GM23338 (cell line): Measurements from ENCODE around the gene ABCD1. TPM values are rescaled to one million over a fixed set of nuclear protein-coding genes. Genes with fewer than 3 reads are reported as not detected.

Source experiments
- ATAC-seq: fragments of 200-7000 bp; cut with Tn5 transposase; 3 replicates; pipeline ENCODE4 v1.9.1; 2020
- DNase-seq: peaks from one replicate; pipeline ENCODE4 v3.0.0-alpha.2; 2015; ENCODE audit warnings: low spot score
- H2AFZ ChIP-seq: fragments of 200-600 bp; sonication (generic); 2 replicates; pipeline ENCODE4 v1.8.0; 2016; ENCODE audit warnings: antibody characterized with exemption, mild to moderate bottlenecking, moderate library complexity
- H3F3A ChIP-seq: fragments of 200-600 bp; sonication (generic); replicated peaks from 2 replicates; pipeline ENCODE4 v1.8.0; 2017; ENCODE audit warnings: antibody characterized with exemption, mixed run types, low read depth
- H3K27ac ChIP-seq: fragments of 200-600 bp; sonication (generic); 2 replicates; pipeline ENCODE4 v1.6.1; 2016; ENCODE audit warnings: low read depth
- H3K27me3 ChIP-seq: fragments of 200-600 bp; sonication (generic); 2 replicates; pipeline ENCODE4 v1.8.0; 2016; ENCODE audit warnings: mild to moderate bottlenecking, mixed run types, moderate library complexity; ENCODE audit not compliant: insufficient read depth
- H3K36me3 ChIP-seq: fragments of 200-600 bp; sonication (generic); 2 replicates; pipeline ENCODE4 v1.8.0; 2016; ENCODE audit warnings: mild to moderate bottlenecking; ENCODE audit not compliant: insufficient read depth
- H3K4me1 ChIP-seq: fragments of 200-600 bp; sonication (generic); 2 replicates; pipeline ENCODE4 v1.8.0; 2016; ENCODE audit warnings: mild to moderate bottlenecking, moderate library complexity; ENCODE audit not compliant: insufficient read depth
- H3K4me2 ChIP-seq: fragments of 200-600 bp; sonication (generic); 2 replicates; pipeline ENCODE4 v1.7.1; 2017; ENCODE audit warnings: mixed run types
- H3K4me3 ChIP-seq: fragments of 200-600 bp; sonication (generic); 2 replicates; pipeline ENCODE4 v1.6.1; 2016; ENCODE audit warnings: mixed run types
- H3K79me2 ChIP-seq: fragments of 200-600 bp; sonication (generic); replicated peaks from 2 replicates; pipeline ENCODE4 v1.8.0; 2017; ENCODE audit warnings: mild to moderate bottlenecking; ENCODE audit not compliant: insufficient read depth
- H3K9me2 ChIP-seq: fragments of 200-600 bp; sonication (generic); 2 replicates; pipeline ENCODE4 v1.8.0; 2017; ENCODE audit not compliant: insufficient read depth
- H4K20me1 ChIP-seq: fragments of 200-600 bp; sonication (generic); replicated peaks from 2 replicates; pipeline ENCODE4 v1.8.0; 2017; ENCODE audit warnings: mild to moderate bottlenecking; ENCODE audit not compliant: insufficient read depth
- H3K27ac Mint-ChIP-seq: 2 replicates; pipeline ENCODE4 v1.8.0; 2020; ENCODE audit warnings: inconsistent platforms, mild to moderate bottlenecking, moderate library complexity, mixed read lengths
- H3K27me3 Mint-ChIP-seq: 3 replicates; pipeline ENCODE4 v1.8.0; 2022; ENCODE audit warnings: low read depth, mild to moderate bottlenecking, moderate library complexity, mixed read lengths, inconsistent platforms; ENCODE audit not compliant: insufficient read depth, poor library complexity
- H3K36me3 Mint-ChIP-seq: 3 replicates; pipeline ENCODE4 v1.8.0; 2021; ENCODE audit warnings: low read depth, mild to moderate bottlenecking, inconsistent platforms, moderate library complexity, mixed read lengths
- H3K4me1 Mint-ChIP-seq: 3 replicates; pipeline ENCODE4 v1.8.0; 2020; ENCODE audit warnings: mild to moderate bottlenecking, inconsistent platforms, mixed read lengths
- H3K4me3 Mint-ChIP-seq: 3 replicates; pipeline ENCODE4 v1.8.0; 2021; ENCODE audit warnings: moderate library complexity, mild to moderate bottlenecking, inconsistent platforms, mixed read lengths
- H3K9me3 Mint-ChIP-seq: 3 replicates; pipeline ENCODE4 v1.8.0; 2020; ENCODE audit warnings: moderate library complexity, mild to moderate bottlenecking, inconsistent platforms, mixed read lengths
- CREB1 ChIP-seq: fragments of 250-450 bp; sonication (Bioruptor Pico); IDR thresholded peaks from 2 replicates; pipeline ENCODE4 v1.5.0; 2020; ENCODE audit warnings: low read depth, mild to moderate bottlenecking, moderate library complexity
- CTCF ChIP-seq, 2 experiments: fragments of 200-600 bp in 1 of 2; sonication (generic) in 1 of 2; conservative IDR thresholded peaks; 2 replicates each; pipeline versions ENCODE4 v1.5.1 to v1.6.1; 2016 to 2017; ENCODE audit warnings: antibody characterized with exemption in 2 of 2, low read depth in 2 of 2, mild to moderate bottlenecking in 2 of 2, moderate library complexity in 1 of 2
- ETS1 ChIP-seq: IDR thresholded peaks from 2 replicates; pipeline ENCODE4 v1.6.1; 2016; ENCODE audit warnings: antibody characterized with exemption
- EZH2phosphoT487 ChIP-seq: fragments of 200-600 bp; sonication (generic); IDR thresholded peaks from one replicate; pipeline ENCODE4 v1.8.1; 2018; ENCODE audit warnings: antibody characterized with exemption; ENCODE audit not compliant: unreplicated experiment
- JUNB ChIP-seq: IDR thresholded peaks from one replicate; pipeline ENCODE4 v1.6.1; 2016; ENCODE audit warnings: antibody characterized with exemption; ENCODE audit not compliant: unreplicated experiment
- POLR2AphosphoS5 ChIP-seq: IDR thresholded peaks from 2 replicates; pipeline ENCODE4 v1.6.1; 2016; ENCODE audit warnings: antibody characterized with exemption, low read depth
- REST ChIP-seq: IDR thresholded peaks from one replicate; pipeline ENCODE4 v1.6.1; 2018; ENCODE audit warnings: antibody characterized with exemption; ENCODE audit not compliant: unreplicated experiment
- STAT1 ChIP-seq: IDR thresholded peaks from one replicate; pipeline ENCODE4 v1.6.1; 2016; ENCODE audit warnings: antibody characterized with exemption; ENCODE audit not compliant: unreplicated experiment
- ZNF114 ChIP-seq: fragments of 250-450 bp; sonication (Bioruptor Pico); IDR thresholded peaks from 2 replicates; pipeline ENCODE4 v1.5.0; 2020; ENCODE audit warnings: mild to moderate bottlenecking, moderate library complexity
- ZNF331 ChIP-seq: fragments of 250-450 bp; sonication (Bioruptor Pico); IDR thresholded peaks from 2 replicates; pipeline ENCODE4 v1.5.0; 2020; ENCODE audit warnings: low read depth, mild to moderate bottlenecking, moderate library complexity
- polyA plus RNA-seq: library from polyadenylated mRNA; unstranded; fragments of >200 nt; fragmentation: Nextera tagmentation; extraction: Ambion mirVana; gene quantifications from 2 replicates; pipeline ENCODE4 v1.2.1, GENCODE V29; 2016
- total RNA-seq: library from RNA; depleted of rRNA; stranded (reverse); fragments of >200 nt; shearing (Covaris generic); gene quantifications from 2 replicates; pipeline ENCODE4 v1.2.3, GENCODE V29; 2014
- TF ChIP-seq, protein P1 (sequence below): fragments of 250-450 bp; sonication (Bioruptor Pico); IDR thresholded peaks from 2 replicates; pipeline ENCODE4 v1.5.0; 2020; ENCODE audit warnings: mild to moderate bottlenecking, moderate library complexity

ABCD1 gene
- total and polyA plus RNA-seq, 2 experiments from 2014 or later: 2.4 to 8.9 TPM

- TF ChIP-seq, protein P1, sequence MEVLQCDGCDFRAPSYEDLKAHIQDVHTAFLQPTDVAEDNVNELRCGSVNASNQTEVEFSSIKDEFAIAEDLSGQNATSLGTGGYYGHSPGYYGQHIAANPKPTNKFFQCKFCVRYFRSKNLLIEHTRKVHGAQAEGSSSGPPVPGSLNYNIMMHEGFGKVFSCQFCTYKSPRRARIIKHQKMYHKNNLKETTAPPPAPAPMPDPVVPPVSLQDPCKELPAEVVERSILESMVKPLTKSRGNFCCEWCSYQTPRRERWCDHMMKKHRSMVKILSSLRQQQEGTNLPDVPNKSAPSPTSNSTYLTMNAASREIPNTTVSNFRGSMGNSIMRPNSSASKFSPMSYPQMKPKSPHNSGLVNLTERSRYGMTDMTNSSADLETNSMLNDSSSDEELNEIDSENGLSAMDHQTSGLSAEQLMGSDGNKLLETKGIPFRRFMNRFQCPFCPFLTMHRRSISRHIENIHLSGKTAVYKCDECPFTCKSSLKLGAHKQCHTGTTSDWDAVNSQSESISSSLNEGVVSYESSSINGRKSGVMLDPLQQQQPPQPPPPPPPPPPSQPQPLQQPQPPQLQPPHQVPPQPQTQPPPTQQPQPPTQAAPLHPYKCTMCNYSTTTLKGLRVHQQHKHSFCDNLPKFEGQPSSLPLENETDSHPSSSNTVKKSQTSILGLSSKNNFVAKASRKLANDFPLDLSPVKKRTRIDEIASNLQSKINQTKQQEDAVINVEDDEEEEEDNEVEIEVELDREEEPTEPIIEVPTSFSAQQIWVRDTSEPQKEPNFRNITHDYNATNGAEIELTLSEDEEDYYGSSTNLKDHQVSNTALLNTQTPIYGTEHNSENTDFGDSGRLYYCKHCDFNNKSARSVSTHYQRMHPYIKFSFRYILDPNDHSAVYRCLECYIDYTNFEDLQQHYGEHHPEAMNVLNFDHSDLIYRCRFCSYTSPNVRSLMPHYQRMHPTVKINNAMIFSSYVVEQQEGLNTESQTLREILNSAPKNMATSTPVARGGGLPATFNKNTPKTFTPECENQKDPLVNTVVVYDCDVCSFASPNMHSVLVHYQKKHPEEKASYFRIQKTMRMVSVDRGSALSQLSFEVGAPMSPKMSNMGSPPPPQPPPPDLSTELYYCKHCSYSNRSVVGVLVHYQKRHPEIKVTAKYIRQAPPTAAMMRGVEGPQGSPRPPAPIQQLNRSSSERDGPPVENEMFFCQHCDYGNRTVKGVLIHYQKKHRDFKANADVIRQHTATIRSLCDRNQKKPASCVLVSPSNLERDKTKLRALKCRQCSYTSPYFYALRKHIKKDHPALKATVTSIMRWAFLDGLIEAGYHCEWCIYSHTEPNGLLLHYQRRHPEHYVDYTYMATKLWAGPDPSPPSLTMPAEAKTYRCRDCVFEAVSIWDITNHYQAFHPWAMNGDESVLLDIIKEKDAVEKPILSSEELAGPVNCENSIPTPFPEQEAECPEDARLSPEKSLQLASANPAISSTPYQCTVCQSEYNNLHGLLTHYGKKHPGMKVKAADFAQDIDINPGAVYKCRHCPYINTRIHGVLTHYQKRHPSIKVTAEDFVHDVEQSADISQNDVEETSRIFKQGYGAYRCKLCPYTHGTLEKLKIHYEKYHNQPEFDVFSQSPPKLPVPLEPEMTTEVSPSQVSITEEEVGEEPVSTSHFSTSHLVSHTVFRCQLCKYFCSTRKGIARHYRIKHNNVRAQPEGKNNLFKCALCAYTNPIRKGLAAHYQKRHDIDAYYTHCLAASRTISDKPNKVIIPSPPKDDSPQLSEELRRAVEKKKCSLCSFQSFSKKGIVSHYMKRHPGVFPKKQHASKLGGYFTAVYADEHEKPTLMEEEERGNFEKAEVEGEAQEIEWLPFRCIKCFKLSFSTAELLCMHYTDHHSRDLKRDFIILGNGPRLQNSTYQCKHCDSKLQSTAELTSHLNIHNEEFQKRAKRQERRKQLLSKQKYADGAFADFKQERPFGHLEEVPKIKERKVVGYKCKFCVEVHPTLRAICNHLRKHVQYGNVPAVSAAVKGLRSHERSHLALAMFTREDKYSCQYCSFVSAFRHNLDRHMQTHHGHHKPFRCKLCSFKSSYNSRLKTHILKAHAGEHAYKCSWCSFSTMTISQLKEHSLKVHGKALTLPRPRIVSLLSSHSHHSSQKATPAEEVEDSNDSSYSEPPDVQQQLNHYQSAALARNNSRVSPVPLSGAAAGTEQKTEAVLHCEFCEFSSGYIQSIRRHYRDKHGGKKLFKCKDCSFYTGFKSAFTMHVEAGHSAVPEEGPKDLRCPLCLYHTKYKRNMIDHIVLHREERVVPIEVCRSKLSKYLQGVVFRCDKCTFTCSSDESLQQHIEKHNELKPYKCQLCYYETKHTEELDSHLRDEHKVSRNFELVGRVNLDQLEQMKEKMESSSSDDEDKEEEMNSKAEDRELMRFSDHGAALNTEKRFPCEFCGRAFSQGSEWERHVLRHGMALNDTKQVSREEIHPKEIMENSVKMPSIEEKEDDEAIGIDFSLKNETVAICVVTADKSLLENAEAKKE (CRISPR knock-in tag): no peak
- no peak for TF ChIP-seq JUNB
- TF ChIP-seq REST: no peak
- TF ChIP-seq POLR2AphosphoS5: no peak
- no peak for TF ChIP-seq ZNF331
Measured at GRCh38 chrX:153728095-153728494, 3.4 kb downstream of the ABCD1 start (continued).

- TF ChIP-seq CTCF (conservative IDR thresholded peaks at IDR 0.05; ENCODE audit: low read depth in 2 of 2) (no peak), ETS1 (no peak), STAT1 (no peak), CREB1 (CRISPR knock-in tag) (no peak), EZH2phosphoT487 (no peak), ZNF331 (no peak), ZNF114 (CRISPR knock-in tag) (no peak)
- H3K4me3 ChIP-seq: no peak overlapping the region
- no peak for DNase-seq
- no peak for ATAC-seq
- H2AFZ ChIP-seq: no peak overlapping the region
- H3K4me3 Mint-ChIP-seq: no peak overlapping the region
- H3K9me2 ChIP-seq: no peaks in the 10 kb centered on the region
- no peak overlapping the region for H3K27ac Mint-ChIP-seq
- no peaks in the 10 kb centered on the region for H3K27me3 ChIP-seq
- H3K36me3 Mint-ChIP-seq: peaks cover 9% of the 10 kb centered on the region; the same call in 1 of the 3 replicates
- H3K9me3 Mint-ChIP-seq: peaks cover 2% of the 10 kb centered on the region; the same call in 1 of the 3 replicates
- H3K79me2 ChIP-seq: no peaks in the 10 kb centered on the region
- no peak overlapping the region for H3K27ac ChIP-seq
- no peaks in the 10 kb centered on the region for H3F3A ChIP-seq
- no peaks in the 10 kb centered on the region for H3K36me3 ChIP-seq
- peaks cover 14% of the 10 kb centered on the region for H3K4me1 Mint-ChIP-seq
- peaks cover 8% of the 10 kb centered on the region; the same call in 1 of the 2 replicates for H3K4me1 ChIP-seq
- H4K20me1 ChIP-seq: no peaks in the 10 kb centered on the region
- H3K4me2 ChIP-seq: no peak overlapping the region
- H3K27me3 Mint-ChIP-seq: peaks cover 4% of the 10 kb centered on the region
Measured at GRCh38 chrX:153728951-153729631, 4.4 kb downstream of the ABCD1 start.
